ENCODE results near the gene CENATAC. TPM values are rescaled to one million over a fixed set of nuclear protein-coding genes. Genes with fewer than 3 reads are reported as not detected.
A peak's percentile ranks its signal among the peaks of the same experiment; 100 is the strongest.

Gene CENATAC
- total and polyA plus RNA-seq, 9 of the 15 experiments (the other 6 are each of a cell fraction or from before 2014, with no cell fraction given): 2.4 to 25.5 (median 13.7) TPM

DNA sequence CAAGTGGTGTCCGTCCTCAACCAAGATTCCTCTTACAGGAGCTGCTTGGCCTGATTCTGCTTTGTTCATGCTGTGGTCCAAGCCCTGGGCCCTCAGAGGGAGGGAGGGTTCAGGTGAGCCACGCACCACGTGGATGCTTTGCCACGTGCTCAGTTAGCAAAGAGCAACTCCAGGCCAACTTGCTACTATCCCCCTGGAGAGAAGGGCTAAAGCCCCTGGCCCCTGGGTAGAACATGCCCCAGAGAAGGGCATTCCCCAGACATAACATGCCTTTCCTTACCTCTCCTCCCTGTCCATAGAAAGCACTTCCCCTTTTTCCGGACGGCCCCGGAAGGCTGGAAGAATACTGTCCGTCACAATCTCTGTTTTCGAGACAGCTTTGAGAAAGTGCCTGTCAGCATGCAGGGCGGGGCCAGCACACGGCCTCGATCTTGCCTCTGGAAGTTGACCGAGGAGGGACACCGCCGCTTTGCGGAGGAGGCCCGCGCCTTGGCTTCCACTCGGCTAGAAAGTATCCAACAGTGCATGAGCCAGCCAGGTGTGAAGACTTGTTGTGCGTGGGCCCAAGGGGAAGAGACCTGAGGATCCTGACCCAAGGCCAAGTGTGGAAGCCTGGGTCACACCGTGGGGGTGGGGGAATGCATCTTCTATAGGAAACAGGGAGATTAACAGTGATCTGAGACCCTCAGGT lies 17.6 kb upstream of the CENATAC start (continued):
- no peak for TF ChIP-seq STAT5B (CRISPR knock-in tag; IDR thresholded peaks at IDR 0.05)
- TF ChIP-seq EWSR1 (IDR thresholded peaks at IDR 0.05; ENCODE audit: borderline replicate concordance, low read depth, partially characterized antibody): no peak
- no peak for TF ChIP-seq TAF7 (tag; IDR thresholded peaks at IDR 0.05)
- TF ChIP-seq ZNF764 (CRISPR knock-in tag; IDR thresholded peaks at IDR 0.05; ENCODE audit: low read depth): no peak
- TF ChIP-seq ZNF551 (CRISPR knock-in tag; IDR thresholded peaks at IDR 0.05): no peak
- TF ChIP-seq YBX1 (IDR thresholded peaks at IDR 0.05): no peak
- no peak for TF ChIP-seq BDP1 (IDR thresholded peaks at IDR 0.05; ENCODE audit: insufficient read depth, insufficient read length)
- TF ChIP-seq PTTG1 (tag; IDR thresholded peaks at IDR 0.05; ENCODE audit: low read depth): no peak
- TF ChIP-seq MED1 (CRISPR knock-in tag; IDR thresholded peaks at IDR 0.05; ENCODE audit: borderline replicate concordance): no peak
- TF ChIP-seq NEUROD1 (IDR thresholded peaks at IDR 0.05; ENCODE audit: borderline replicate concordance, low read depth, low read length, partially characterized antibody): no peak
- peak; percentile 56 to 82; a peak in 2 of 4 replicates for TF ChIP-seq FOXK2 (conservative IDR thresholded peaks at IDR 0.05 in 1 of 2, IDR thresholded peaks at IDR 0.05 in 1 of 2; ENCODE audit: low read depth in 2 of 2)
- no peak for TF ChIP-seq MTA2 (IDR thresholded peaks at IDR 0.05; ENCODE audit: low read depth)
- TF ChIP-seq RBFOX2 (IDR thresholded peaks at IDR 0.05; ENCODE audit: low read depth, low read length): peak; percentile 72
- TF ChIP-seq ZNF75A (CRISPR knock-in tag; IDR thresholded peaks at IDR 0.05): no peak
- no peak for TF ChIP-seq ZC3H11A (IDR thresholded peaks at IDR 0.05; ENCODE audit: low read depth, low read length)
- TF ChIP-seq MYC (IDR thresholded peaks at IDR 0.05; ENCODE audit: low read depth, low read length): peak; percentile 96
- TF ChIP-seq MYC (CRISPR knock-in tag; IDR thresholded peaks at IDR 0.05; ENCODE audit: borderline replicate concordance, low read depth): peak; percentile 69; the same call in 1 of the 2 replicates
- TF ChIP-seq IRF2 (CRISPR knock-in tag; IDR thresholded peaks at IDR 0.05): no peak
- no peak for TF ChIP-seq STAT5A (IDR thresholded peaks at IDR 0.05; ENCODE audit: borderline replicate concordance, low read length)
- TF ChIP-seq, protein P1, sequence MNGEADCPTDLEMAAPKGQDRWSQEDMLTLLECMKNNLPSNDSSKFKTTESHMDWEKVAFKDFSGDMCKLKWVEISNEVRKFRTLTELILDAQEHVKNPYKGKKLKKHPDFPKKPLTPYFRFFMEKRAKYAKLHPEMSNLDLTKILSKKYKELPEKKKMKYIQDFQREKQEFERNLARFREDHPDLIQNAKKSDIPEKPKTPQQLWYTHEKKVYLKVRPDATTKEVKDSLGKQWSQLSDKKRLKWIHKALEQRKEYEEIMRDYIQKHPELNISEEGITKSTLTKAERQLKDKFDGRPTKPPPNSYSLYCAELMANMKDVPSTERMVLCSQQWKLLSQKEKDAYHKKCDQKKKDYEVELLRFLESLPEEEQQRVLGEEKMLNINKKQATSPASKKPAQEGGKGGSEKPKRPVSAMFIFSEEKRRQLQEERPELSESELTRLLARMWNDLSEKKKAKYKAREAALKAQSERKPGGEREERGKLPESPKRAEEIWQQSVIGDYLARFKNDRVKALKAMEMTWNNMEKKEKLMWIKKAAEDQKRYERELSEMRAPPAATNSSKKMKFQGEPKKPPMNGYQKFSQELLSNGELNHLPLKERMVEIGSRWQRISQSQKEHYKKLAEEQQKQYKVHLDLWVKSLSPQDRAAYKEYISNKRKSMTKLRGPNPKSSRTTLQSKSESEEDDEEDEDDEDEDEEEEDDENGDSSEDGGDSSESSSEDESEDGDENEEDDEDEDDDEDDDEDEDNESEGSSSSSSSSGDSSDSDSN (IDR thresholded peaks at IDR 0.05; ENCODE audit: borderline replicate concordance in 1 of 2, low read depth in 2 of 2, low read length in 2 of 2): peak; percentile 67 to 91; a peak in 2 of 4 replicates
- TF ChIP-seq, protein P2, sequence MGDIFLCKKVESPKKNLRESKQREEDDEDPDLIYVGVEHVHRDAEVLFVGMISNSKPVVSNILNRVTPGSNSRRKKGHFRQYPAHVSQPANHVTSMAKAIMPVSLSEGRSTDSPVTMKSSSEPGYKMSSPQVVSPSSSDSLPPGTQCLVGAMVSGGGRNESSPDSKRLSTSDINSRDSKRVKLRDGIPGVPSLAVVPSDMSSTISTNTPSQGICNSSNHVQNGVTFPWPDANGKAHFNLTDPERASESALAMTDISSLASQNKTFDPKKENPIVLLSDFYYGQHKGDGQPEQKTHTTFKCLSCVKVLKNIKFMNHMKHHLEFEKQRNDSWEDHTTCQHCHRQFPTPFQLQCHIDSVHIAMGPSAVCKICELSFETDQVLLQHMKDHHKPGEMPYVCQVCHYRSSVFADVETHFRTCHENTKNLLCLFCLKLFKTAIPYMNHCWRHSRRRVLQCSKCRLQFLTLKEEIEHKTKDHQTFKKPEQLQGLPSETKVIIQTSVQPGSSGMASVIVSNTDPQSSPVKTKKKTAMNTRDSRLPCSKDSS (IDR thresholded peaks at IDR 0.05; ENCODE audit: low read depth, partially characterized antibody): no peak
- peak; percentile 4; the same call in 1 of the 2 replicates for TF ChIP-seq NCOR1 (IDR thresholded peaks at IDR 0.05)
- TF ChIP-seq, protein P3, sequence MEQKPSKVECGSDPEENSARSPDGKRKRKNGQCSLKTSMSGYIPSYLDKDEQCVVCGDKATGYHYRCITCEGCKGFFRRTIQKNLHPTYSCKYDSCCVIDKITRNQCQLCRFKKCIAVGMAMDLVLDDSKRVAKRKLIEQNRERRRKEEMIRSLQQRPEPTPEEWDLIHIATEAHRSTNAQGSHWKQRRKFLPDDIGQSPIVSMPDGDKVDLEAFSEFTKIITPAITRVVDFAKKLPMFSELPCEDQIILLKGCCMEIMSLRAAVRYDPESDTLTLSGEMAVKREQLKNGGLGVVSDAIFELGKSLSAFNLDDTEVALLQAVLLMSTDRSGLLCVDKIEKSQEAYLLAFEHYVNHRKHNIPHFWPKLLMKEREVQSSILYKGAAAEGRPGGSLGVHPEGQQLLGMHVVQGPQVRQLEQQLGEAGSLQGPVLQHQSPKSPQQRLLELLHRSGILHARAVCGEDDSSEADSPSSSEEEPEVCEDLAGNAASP (IDR thresholded peaks at IDR 0.05): no peak
- TF ChIP-seq FUS (optimal IDR thresholded peaks at IDR 0.05; ENCODE audit: low read depth, low read length): no peak
- TF ChIP-seq KDM4B (IDR thresholded peaks at IDR 0.05; ENCODE audit: borderline replicate concordance in 2 of 2, low read depth in 1 of 2): no peak
